ENCODE results near the gene PTPRD.

PTPRD gene

GRCh38 chr9:10112070-10112469, 500.7 kb downstream of the PTPRD start:
- no peak overlapping the region for H3K27ac ChIP-seq (ENCODE audit: extremely low read depth, low read depth, low read length)
- no peaks in the 10 kb centered on the region for H3K9me3 ChIP-seq (ENCODE audit: control insufficient read depth, insufficient read depth, low read depth, low read length)
- ChIA-PET CTCF (interaction anchor here (0.5 to 1.0 kb wide), 2 partner anchors 9 to 154 kb away, joined by 3 to 5 read pairs; no protein-coding TSS in a partner anchor), POLR2A (no interaction called here)
- no peak overlapping the region for H3K4me3 ChIP-seq (ENCODE audit: low read depth, low read length)
- H3K4me1 ChIP-seq (ENCODE audit: control insufficient read depth, insufficient read depth, low read length), result no peaks in the 10 kb centered on the region
- no peak for TF ChIP-seq ZNF394 (tag by site-specific recombination; IDR thresholded peaks at IDR 0.05; ENCODE audit: borderline replicate concordance)
- TF ChIP-seq ZFP41 (tag by site-specific recombination; IDR thresholded peaks at IDR 0.05; ENCODE audit: borderline replicate concordance), result no peak
- no peak for TF ChIP-seq INSM2 (tag by site-specific recombination; IDR thresholded peaks at IDR 0.05)
- TF ChIP-seq KLF8 (tag by site-specific recombination; IDR thresholded peaks at IDR 0.05), result no peak
- TF ChIP-seq ZNF701 (tag by site-specific recombination; IDR thresholded peaks at IDR 0.05), result no peak
- TF ChIP-seq FEZF1 (tag by site-specific recombination; IDR thresholded peaks at IDR 0.05), result no peak
- no peak for TF ChIP-seq ZNF558 (tag by site-specific recombination; IDR thresholded peaks at IDR 0.05)
- TF ChIP-seq ZNF571 (tag by site-specific recombination; IDR thresholded peaks at IDR 0.05), result no peak
- TF ChIP-seq ZEB2 (tag by site-specific recombination; IDR thresholded peaks at IDR 0.05), result no peak
- no peak for TF ChIP-seq ZNF362 (tag by site-specific recombination; IDR thresholded peaks at IDR 0.05)
- no peak for TF ChIP-seq ZBTB44 (tag by site-specific recombination; IDR thresholded peaks at IDR 0.05)
- no peak for TF ChIP-seq KLF1 (tag by site-specific recombination; IDR thresholded peaks at IDR 0.05)
- no peak for TF ChIP-seq MZF1 (tag by site-specific recombination; IDR thresholded peaks at IDR 0.05; ENCODE audit: borderline replicate concordance)
- TF ChIP-seq KLF17 (tag by site-specific recombination; IDR thresholded peaks at IDR 0.05), result no peak
- no peak for TF ChIP-seq ZBTB49 (tag by site-specific recombination; IDR thresholded peaks at IDR 0.05; ENCODE audit: low read depth)
- no peak for TF ChIP-seq KLF16 (tag by site-specific recombination; IDR thresholded peaks at IDR 0.05)
- H3K36me3 ChIP-seq (ENCODE audit: control insufficient read depth in 2 of 2, insufficient read depth in 1 of 2, low read length in 2 of 2), result no peaks in the 10 kb centered on the region

- Histone ChIP-seq H3K4me1 (ENCODE audit: control insufficient read depth, insufficient read depth, low read length) (no peaks in the 10 kb centered on the region), H3K36me3 (ENCODE audit: control insufficient read depth in 2 of 2, insufficient read depth in 1 of 2, low read length in 2 of 2) (no peaks in the 10 kb centered on the region), H3K4me3 (ENCODE audit: low read depth, low read length) (no peak overlapping the region), H3K9me3 (ENCODE audit: control insufficient read depth, insufficient read depth, low read depth, low read length) (no peaks in the 10 kb centered on the region), H3K27ac (ENCODE audit: extremely low read depth, low read depth, low read length) (no peak overlapping the region)
- ChIA-PET POLR2A (no interaction called here), CTCF (interaction anchor here (0.7 kb wide), 1 partner anchor 18 kb away, joined by 5 read pairs; no protein-coding TSS in a partner anchor)
- no peak for TF ChIP-seq ZNF830 (tag by site-specific recombination; IDR thresholded peaks at IDR 0.05; ENCODE audit: low read depth)
- no peak for TF ChIP-seq ZSCAN18 (tag by site-specific recombination; IDR thresholded peaks at IDR 0.05)
- no peak for TF ChIP-seq KLF17 (tag by site-specific recombination; IDR thresholded peaks at IDR 0.05)
- no peak for TF ChIP-seq ZNF626 (tag by site-specific recombination; IDR thresholded peaks at IDR 0.05)
- TF ChIP-seq ZNF555 (tag by site-specific recombination; conservative IDR thresholded peaks at IDR 0.05), result no peak
- TF ChIP-seq ZNF704 (tag by site-specific recombination; IDR thresholded peaks at IDR 0.05), result no peak
- no peak for TF ChIP-seq ZNF157 (tag by site-specific recombination; IDR thresholded peaks at IDR 0.05)
- TF ChIP-seq ZNF341 (tag by site-specific recombination; IDR thresholded peaks at IDR 0.05; ENCODE audit: low read depth), result no peak
These were observed 504.0 kb downstream of the PTPRD start for GRCh38 chr9:10108815-10109214.
